Hepatocyte (in vitro differentiated cells): ENCODE data around the gene GRM4. TPM values are rescaled to one million over a fixed set of nuclear protein-coding genes. Genes with fewer than 3 reads are reported as not detected.

Source experiments
- DNase-seq: peaks from one replicate; pipeline ENCODE4 v3.0.0-alpha.2; 2016; ENCODE audit warnings: low spot score
- H2AFZ ChIP-seq: fragments of 200-600 bp; sonication (generic); 2 replicates; pipeline ENCODE4 v1.6.0; 2016; ENCODE audit warnings: antibody characterized with exemption, mild to moderate bottlenecking
- H3K27ac ChIP-seq: fragments of 200-600 bp; sonication (generic); 2 replicates; pipeline ENCODE4 v1.5.1; 2016; ENCODE audit warnings: mild to moderate bottlenecking
- H3K27me3 ChIP-seq: fragments of 200-600 bp; sonication (generic); 2 replicates; pipeline ENCODE4 v1.6.1; 2016
- H3K36me3 ChIP-seq: fragments of 200-600 bp; sonication (generic); replicated peaks from 2 replicates; pipeline ENCODE4 v1.5.1; 2016; ENCODE audit warnings: low read depth; ENCODE audit not compliant: insufficient read depth
- H3K4me1 ChIP-seq: fragments of 200-600 bp; sonication (generic); 2 replicates; pipeline ENCODE4 v1.5.1; 2016; ENCODE audit warnings: mild to moderate bottlenecking, moderate library complexity; ENCODE audit not compliant: insufficient read depth
- H3K4me2 ChIP-seq: fragments of 200-600 bp; sonication (generic); 2 replicates; pipeline ENCODE4 v1.6.0; 2016
- H3K4me3 ChIP-seq: fragments of 200-600 bp; sonication (generic); 2 replicates; pipeline ENCODE4 v1.5.1; 2016; ENCODE audit warnings: mild to moderate bottlenecking
- H3K79me2 ChIP-seq: fragments of 200-600 bp; sonication (generic); 2 replicates; pipeline ENCODE4 v1.6.0; 2017; ENCODE audit warnings: mild to moderate bottlenecking
- H3K9me2 ChIP-seq: fragments of 200-600 bp; sonication (generic); replicated peaks from 2 replicates; pipeline ENCODE4 v1.6.0; 2017; ENCODE audit warnings: mild to moderate bottlenecking; ENCODE audit not compliant: insufficient read depth
- H3K9me3 ChIP-seq: fragments of 200-600 bp; sonication (generic); 2 replicates; pipeline ENCODE4 v1.5.1; 2016; ENCODE audit warnings: low read depth, mild to moderate bottlenecking
- H4K20me1 ChIP-seq: fragments of 200-600 bp; sonication (generic); 2 replicates; pipeline ENCODE4 v1.6.0; 2016; ENCODE audit warnings: mild to moderate bottlenecking; ENCODE audit not compliant: insufficient read depth, poor library complexity, severe bottlenecking
- CTCF ChIP-seq: fragments of 200-600 bp; sonication (generic); IDR thresholded peaks from 2 replicates; pipeline ENCODE4 v1.5.1; 2016; ENCODE audit warnings: antibody characterized with exemption, mild to moderate bottlenecking; ENCODE audit not compliant: poor library complexity
- EZH2 ChIP-seq: fragments of 200-600 bp; sonication (generic); IDR thresholded peaks from 2 replicates; pipeline ENCODE4 v1.6.1; 2016; ENCODE audit warnings: antibody characterized with exemption, mild to moderate bottlenecking, borderline replicate concordance
- EZH2phosphoT487 ChIP-seq: fragments of 200-600 bp; sonication (generic); IDR thresholded peaks from one replicate; pipeline ENCODE4 v1.6.1; 2018; ENCODE audit warnings: antibody characterized with exemption, mild to moderate bottlenecking, low read depth, moderate library complexity; ENCODE audit not compliant: unreplicated experiment, severe bottlenecking
- WGBS: methylation state at CpG from one replicate; pipeline ENCODE4 v1.1.6; 2016; ENCODE audit warnings: low lambda C conversion rate; ENCODE audit errors: missing lambda C conversion rate; 5-methylcytosine and 5-hydroxymethylcytosine counted together
- polyA plus RNA-seq: library from polyadenylated mRNA; unstranded; fragments of >200 nt; fragmentation: Nextera tagmentation; extraction: Ambion mirVana; gene quantifications from 2 replicates; pipeline ENCODE4 v1.2.1, GENCODE V29; 2016
- total RNA-seq: library from RNA; depleted of rRNA; stranded (reverse); fragments of >200 nt; gene quantifications from 2 replicates; pipeline ENCODE4 v1.2.3, GENCODE V29; 2014

The GRM4 gene
- total and polyA plus RNA-seq, 2 experiments from 2014 or later = 0.03 TPM; not detected in 1

DNA sequence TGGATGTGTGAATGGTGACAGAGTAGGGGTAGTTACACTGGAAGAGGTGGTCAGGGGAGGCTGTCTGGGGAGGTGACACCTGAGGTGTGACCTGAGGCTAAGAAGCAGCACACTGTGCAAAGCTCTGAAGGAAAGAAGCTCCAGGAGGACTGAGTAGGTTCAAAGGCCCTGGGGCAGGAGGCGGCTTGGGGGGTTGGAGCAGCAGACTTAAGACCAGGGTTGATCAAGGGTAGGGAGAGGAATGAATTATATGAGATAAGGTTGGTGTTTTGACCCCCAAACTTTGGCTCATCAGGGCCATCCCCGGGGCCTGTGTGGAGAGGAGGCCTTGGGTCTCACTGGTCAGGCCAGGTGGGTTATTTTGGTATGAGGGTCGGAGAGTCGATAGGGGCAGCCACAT, 166.1 kb downstream of the GRM4 start:
- Histone ChIP-seq H3K4me1 (peaks cover 6% of the 10 kb centered on the region), H3K79me2 (no peaks in the 10 kb centered on the region), H3K27me3 (peaks cover 31% of the 10 kb centered on the region), H3K9me2 (no peaks in the 10 kb centered on the region), H3K36me3 (no peaks in the 10 kb centered on the region), H3K4me2 (no peak overlapping the region), H4K20me1 (no peaks in the 10 kb centered on the region), H2AFZ (no peak overlapping the region), H3K4me3 (no peak overlapping the region), H3K9me3 (no peaks in the 10 kb centered on the region), H3K27ac (no peak overlapping the region)
- WGBS = 95% methylated on average over 4 of the region's 4 CpGs
- DNase-seq = no peak
- no peak for TF ChIP-seq CTCF
- TF ChIP-seq EZH2 = no peak

DNA sequence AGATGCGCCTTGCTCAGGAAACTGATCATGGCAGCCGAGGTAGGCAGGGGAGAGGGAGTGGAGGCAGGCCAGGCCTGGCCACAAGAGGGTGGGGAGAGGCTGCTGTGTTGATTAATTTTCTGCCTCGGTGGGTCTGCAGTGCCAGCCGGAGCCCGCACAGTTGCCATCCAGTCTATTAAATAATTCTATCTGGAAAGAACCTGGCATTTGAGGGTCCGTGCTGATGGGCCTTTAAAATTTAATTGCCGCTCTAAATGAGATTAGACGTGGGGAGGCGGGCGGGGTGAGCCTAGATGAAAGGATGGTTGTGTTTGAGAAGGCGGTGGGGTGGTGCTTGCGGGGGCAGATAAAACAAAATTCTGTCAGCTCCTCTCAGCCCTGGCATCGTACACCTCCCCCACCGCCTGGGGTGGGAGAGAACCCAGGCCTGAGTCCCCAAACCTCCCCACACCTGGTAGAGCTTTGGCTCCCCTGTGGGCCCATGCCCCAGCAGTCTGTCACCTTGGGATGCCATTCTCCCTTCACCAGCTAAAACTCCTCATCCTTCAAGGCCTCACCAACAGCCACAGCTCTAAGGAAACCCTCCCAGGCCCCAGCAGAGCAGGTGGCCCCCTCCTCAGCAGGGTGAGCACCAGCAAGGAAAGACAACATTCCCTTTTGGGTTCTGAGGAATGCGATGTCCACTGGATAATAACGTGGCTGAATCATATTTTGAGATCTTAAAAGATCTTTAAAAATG, 167.3 kb downstream of the GRM4 start:
- Histone ChIP-seq H4K20me1 (no peaks in the 10 kb centered on the region), H3K9me2 (no peaks in the 10 kb centered on the region), H3K27ac (no peak overlapping the region), H3K36me3 (no peaks in the 10 kb centered on the region), H3K4me2 (no peak overlapping the region), H3K9me3 (no peaks in the 10 kb centered on the region), H3K79me2 (no peaks in the 10 kb centered on the region), H2AFZ (no peak overlapping the region), H3K27me3 (peaks cover 43% of the 10 kb centered on the region), H3K4me3 (no peak overlapping the region), H3K4me1 (peaks cover 6% of the 10 kb centered on the region)
- no peak for DNase-seq
- TF ChIP-seq EZH2phosphoT487 (no peak), EZH2 (no peak), CTCF (no peak)
- 71% methylated on average over 16 of the region's 16 CpGs for WGBS

- Histone ChIP-seq H3K79me2 (no peaks in the 10 kb centered on the region), H3K9me2 (no peaks in the 10 kb centered on the region), H3K36me3 (no peaks in the 10 kb centered on the region), H2AFZ (no peak overlapping the region), H3K4me1 (peaks cover 6% of the 10 kb centered on the region), H3K4me2 (no peak overlapping the region), H3K27me3 (peaks cover 43% of the 10 kb centered on the region), H3K9me3 (no peaks in the 10 kb centered on the region), H4K20me1 (no peaks in the 10 kb centered on the region), H3K4me3 (no peak overlapping the region), H3K27ac (no peak overlapping the region)
- no peak for DNase-seq
- TF ChIP-seq CTCF (no peak), EZH2 (no peak), EZH2phosphoT487 (no peak)
- WGBS = 89% methylated on average over 15 of the region's 15 CpGs
These were observed 168.1 kb downstream of the GRM4 start for GRCh38 chr6:33977606-33978411.
